Liver (tissue), 9 donors: ENCODE measurements around the gene KMT2B. TPM values are rescaled to one million over a fixed set of nuclear protein-coding genes. Genes with fewer than 3 reads are reported as not detected.

Source experiments
- DNase-seq: peaks from one replicate; pipeline ENCODE4 v3.0.0-alpha.2; 2017; ENCODE audit warnings: low spot score
- H3K27ac ChIP-seq, 2 donors: one replicate each; pipeline ENCODE4 v1.7.0; 2013; ENCODE audit warnings: inconsistent platforms in 2 of 2, low read length in 2 of 2, control low read depth in 1 of 2, low read depth in 1 of 2, mild to moderate bottlenecking in 1 of 2
- H3K27me3 ChIP-seq, 4 donors: one replicate each; pipeline versions ENCODE4 v1.6.1 to v1.7.0; 2013; ENCODE audit warnings: low read length in 3 of 4, inconsistent platforms in 1 of 4, mild to moderate bottlenecking in 1 of 4, moderate library complexity in 1 of 4; ENCODE audit not compliant: control insufficient read depth in 4 of 4, insufficient read depth in 4 of 4
- H3K36me3 ChIP-seq, 4 donors: one replicate each; pipeline versions ENCODE4 v1.6.1 to v1.7.0; 2013; ENCODE audit warnings: low read length in 3 of 4, mild to moderate bottlenecking in 3 of 4, low read depth in 1 of 4, moderate library complexity in 1 of 4; ENCODE audit not compliant: control insufficient read depth in 4 of 4, insufficient read depth in 3 of 4
- H3K4me1 ChIP-seq, 4 donors: one replicate each; pipeline versions ENCODE4 v1.6.1 to v1.7.0; 2013; ENCODE audit warnings: low read length in 3 of 4, mild to moderate bottlenecking in 3 of 4, moderate library complexity in 1 of 4; ENCODE audit not compliant: control insufficient read depth in 4 of 4, insufficient read depth in 4 of 4
- H3K4me3 ChIP-seq, 3 donors: one replicate each; pipeline versions ENCODE4 v1.6.1 to v1.7.0; 2013; ENCODE audit warnings: low read length in 3 of 3, control low read depth in 1 of 3, low read depth in 1 of 3, mild to moderate bottlenecking in 1 of 3
- H3K9ac ChIP-seq, 2 donors: one replicate each; pipeline ENCODE4 v1.7.0; 2013; ENCODE audit warnings: low read length in 2 of 2, mild to moderate bottlenecking in 2 of 2, moderate library complexity in 2 of 2, control low read depth in 1 of 2, low read depth in 1 of 2
- H3K9me3 ChIP-seq, 4 donors: one replicate each; pipeline versions ENCODE4 v1.6.1 to v1.7.0; 2013; ENCODE audit warnings: low read length in 3 of 4; ENCODE audit not compliant: control insufficient read depth in 4 of 4
- EGR1 ChIP-seq, 2 donors: IDR thresholded peaks; 2 replicates each; pipeline ENCODE4 v1.6.1; 2016 to 2018; ENCODE audit warnings: antibody characterized with exemption in 2 of 2, low read depth in 2 of 2
- FOXA1 ChIP-seq: IDR thresholded peaks from 2 replicates; pipeline ENCODE4 v1.6.1; 2016; ENCODE audit warnings: antibody characterized with exemption
- FOXA2 ChIP-seq: IDR thresholded peaks from 2 replicates; pipeline ENCODE4 v1.6.1; 2016; ENCODE audit warnings: antibody characterized with exemption
- GABPA ChIP-seq, 2 donors: IDR thresholded peaks in 1 of 2; conservative IDR thresholded peaks in 1 of 2; 2 replicates each; pipeline ENCODE4 v1.6.1; 2016; ENCODE audit warnings: antibody characterized with exemption in 2 of 2, mild to moderate bottlenecking in 1 of 2, moderate library complexity in 1 of 2
- HNF4G ChIP-seq: IDR thresholded peaks from 2 replicates; pipeline ENCODE4 v1.6.1; 2016; ENCODE audit warnings: antibody characterized with exemption
- RAD21 ChIP-seq, 2 donors: IDR thresholded peaks; 2 replicates each; pipeline ENCODE4 v1.6.1; 2016; ENCODE audit warnings: antibody characterized with exemption in 2 of 2, mild to moderate bottlenecking in 2 of 2
- RXRA ChIP-seq, 2 donors: IDR thresholded peaks; 2 replicates each; pipeline ENCODE4 v1.6.1; 2017 to 2018; ENCODE audit warnings: antibody characterized with exemption in 2 of 2, mild to moderate bottlenecking in 1 of 2
- TAF1 ChIP-seq: conservative IDR thresholded peaks from 2 replicates; pipeline ENCODE4 v1.6.1; 2016; ENCODE audit warnings: antibody characterized with exemption, mild to moderate bottlenecking
- WGBS: extraction: QIAGEN DNeasy Blood & Tissue Kit; methylation state at CpG from one replicate; pipeline ENCODE4 v1.1.7; 2013; 5-methylcytosine and 5-hydroxymethylcytosine counted together
- polyA plus RNA-seq, 2 donors: library from polyadenylated mRNA; stranded (reverse) in 1 of 2; unstranded in 1 of 2; fragments of 200-250 nt in 1 of 2; fragments of >200 nt in 1 of 2; fragmentation: Nextera tagmentation in 1 of 2; extraction: Ambion mirVana in 1 of 2; gene quantifications; one replicate each; pipeline versions ENCODE4 v1.2.1 to v1.2.3, GENCODE V29; 2013 to 2015
- total RNA-seq, 2 donors: library from RNA; depleted of rRNA; stranded (reverse); fragments of >200 nt; gene quantifications; one replicate each; pipeline ENCODE4 v1.2.3, GENCODE V29; 2014
- TF ChIP-seq, protein P1 (sequence below): IDR thresholded peaks from 2 replicates; pipeline ENCODE4 v1.6.1; 2016; ENCODE audit warnings: antibody characterized with exemption
- TF ChIP-seq, protein P2 (sequence below): fragments of 150-350 bp; IDR thresholded peaks from 2 replicates; pipeline ENCODE4 v1.5.1; 2017; ENCODE audit warnings: improper control_type of control experiment, low read depth, low read length; ENCODE audit not compliant: missing input control
- TF ChIP-seq, protein P3 (sequence below): IDR thresholded peaks from 2 replicates; pipeline ENCODE4 v1.6.1; 2016; ENCODE audit warnings: antibody characterized with exemption, mild to moderate bottlenecking
- TF ChIP-seq, protein P4 (sequence below): IDR thresholded peaks from 2 replicates; pipeline ENCODE4 v1.6.1; 2016; ENCODE audit warnings: antibody characterized with exemption
- TF ChIP-seq, protein P5 (sequence below): IDR thresholded peaks from 2 replicates; pipeline ENCODE4 v1.6.1; 2016; ENCODE audit warnings: antibody characterized with exemption
- donor health status: healthy.
- donor health status: healthy.
- donor health status: healthy.
- donor health status: healthy.
- donor health status: healthy.

The KMT2B gene
- total and polyA plus RNA-seq, 4 donors: 3.7 to 12.1 (median 8.3) TPM

DNA sequence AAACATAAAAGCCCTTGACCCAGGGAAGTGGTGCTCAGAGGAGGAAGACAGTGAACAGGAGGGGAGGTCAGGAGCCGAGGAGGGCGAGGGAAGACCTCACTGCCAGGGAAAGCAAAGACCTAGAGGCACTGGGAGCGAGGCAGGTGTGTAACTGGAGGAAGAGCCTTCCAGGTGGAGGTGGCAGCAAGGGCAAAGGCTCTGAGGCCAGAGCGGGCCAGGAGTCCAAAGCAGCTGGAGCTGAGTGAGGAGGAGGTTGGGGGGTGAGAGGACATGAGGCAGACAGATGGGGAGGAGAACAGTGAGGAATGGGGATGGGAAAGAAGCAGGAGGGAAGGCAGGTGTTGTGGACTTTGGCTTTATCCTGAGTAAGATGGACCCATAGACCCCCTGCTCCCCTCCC lies 47.8 kb upstream of the KMT2B start:
- 71% methylated on average over 4 of the region's 4 CpGs for WGBS
- Histone ChIP-seq H3K36me3 (no peaks in the 10 kb centered on the region), H3K9ac (no peak overlapping the region), H3K9me3 (no peaks in the 10 kb centered on the region), H3K27me3 (no peaks in the 10 kb centered on the region), H3K27ac (no peak overlapping the region), H3K4me3 (no peak overlapping the region), H3K4me1 (peaks cover 0 to 6% (median 2%) of the 10 kb centered on the region in 4 donors)
- no peak for TF ChIP-seq TAF1
- no peak for TF ChIP-seq FOXA2
- DNase-seq: no peak

DNA sequence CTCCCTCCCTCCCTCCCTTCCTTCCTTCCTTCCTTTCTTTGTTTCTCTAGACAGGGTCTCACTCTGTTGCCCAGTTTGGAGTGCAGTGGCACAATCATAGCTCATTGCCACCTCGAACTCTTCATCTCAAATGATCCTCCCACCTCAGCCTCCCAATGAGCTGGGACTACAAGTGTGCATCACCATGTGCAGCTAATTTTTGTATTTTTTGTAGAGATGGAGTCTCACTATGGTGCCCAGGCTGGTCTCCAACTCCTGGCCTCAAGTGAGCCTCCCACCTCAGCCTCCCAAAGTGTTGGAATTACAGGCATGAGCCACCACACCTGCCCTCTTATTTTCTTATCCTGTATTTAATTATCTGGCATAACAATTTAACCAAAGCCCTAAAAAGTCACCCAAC lies 47.1 kb upstream of the KMT2B start:
- no peak overlapping the region for H3K9ac ChIP-seq
- no peak overlapping the region for H3K4me3 ChIP-seq
- no peaks in the 10 kb centered on the region for H3K27me3 ChIP-seq
- H3K4me1 ChIP-seq: peaks cover 0 to 6% (median 2%) of the 10 kb centered on the region in 4 donors
- no peak for DNase-seq
- TF ChIP-seq EGR1 (IDR thresholded peaks at IDR 0.05; ENCODE audit: low read depth in 2 of 2) (no peak), RAD21 (IDR thresholded peaks at IDR 0.05) (no peak), FOXA1 (no peak), GABPA (IDR thresholded peaks at IDR 0.05 in 1 of 2, conservative IDR thresholded peaks at IDR 0.05 in 1 of 2) (no peak)
- TF ChIP-seq, protein P1, sequence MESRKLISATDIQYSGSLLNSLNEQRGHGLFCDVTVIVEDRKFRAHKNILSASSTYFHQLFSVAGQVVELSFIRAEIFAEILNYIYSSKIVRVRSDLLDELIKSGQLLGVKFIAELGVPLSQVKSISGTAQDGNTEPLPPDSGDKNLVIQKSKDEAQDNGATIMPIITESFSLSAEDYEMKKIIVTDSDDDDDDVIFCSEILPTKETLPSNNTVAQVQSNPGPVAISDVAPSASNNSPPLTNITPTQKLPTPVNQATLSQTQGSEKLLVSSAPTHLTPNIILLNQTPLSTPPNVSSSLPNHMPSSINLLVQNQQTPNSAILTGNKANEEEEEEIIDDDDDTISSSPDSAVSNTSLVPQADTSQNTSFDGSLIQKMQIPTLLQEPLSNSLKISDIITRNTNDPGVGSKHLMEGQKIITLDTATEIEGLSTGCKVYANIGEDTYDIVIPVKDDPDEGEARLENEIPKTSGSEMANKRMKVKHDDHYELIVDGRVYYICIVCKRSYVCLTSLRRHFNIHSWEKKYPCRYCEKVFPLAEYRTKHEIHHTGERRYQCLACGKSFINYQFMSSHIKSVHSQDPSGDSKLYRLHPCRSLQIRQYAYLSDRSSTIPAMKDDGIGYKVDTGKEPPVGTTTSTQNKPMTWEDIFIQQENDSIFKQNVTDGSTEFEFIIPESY: no peak
- TF ChIP-seq, protein P2, sequence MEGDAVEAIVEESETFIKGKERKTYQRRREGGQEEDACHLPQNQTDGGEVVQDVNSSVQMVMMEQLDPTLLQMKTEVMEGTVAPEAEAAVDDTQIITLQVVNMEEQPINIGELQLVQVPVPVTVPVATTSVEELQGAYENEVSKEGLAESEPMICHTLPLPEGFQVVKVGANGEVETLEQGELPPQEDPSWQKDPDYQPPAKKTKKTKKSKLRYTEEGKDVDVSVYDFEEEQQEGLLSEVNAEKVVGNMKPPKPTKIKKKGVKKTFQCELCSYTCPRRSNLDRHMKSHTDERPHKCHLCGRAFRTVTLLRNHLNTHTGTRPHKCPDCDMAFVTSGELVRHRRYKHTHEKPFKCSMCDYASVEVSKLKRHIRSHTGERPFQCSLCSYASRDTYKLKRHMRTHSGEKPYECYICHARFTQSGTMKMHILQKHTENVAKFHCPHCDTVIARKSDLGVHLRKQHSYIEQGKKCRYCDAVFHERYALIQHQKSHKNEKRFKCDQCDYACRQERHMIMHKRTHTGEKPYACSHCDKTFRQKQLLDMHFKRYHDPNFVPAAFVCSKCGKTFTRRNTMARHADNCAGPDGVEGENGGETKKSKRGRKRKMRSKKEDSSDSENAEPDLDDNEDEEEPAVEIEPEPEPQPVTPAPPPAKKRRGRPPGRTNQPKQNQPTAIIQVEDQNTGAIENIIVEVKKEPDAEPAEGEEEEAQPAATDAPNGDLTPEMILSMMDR: no peak
- 91% methylated on average over 1 of the region's 1 CpG for WGBS
- no peaks in the 10 kb centered on the region for H3K36me3 ChIP-seq
- H3K9me3 ChIP-seq: no peaks in the 10 kb centered on the region
- no peak overlapping the region for H3K27ac ChIP-seq

DNA sequence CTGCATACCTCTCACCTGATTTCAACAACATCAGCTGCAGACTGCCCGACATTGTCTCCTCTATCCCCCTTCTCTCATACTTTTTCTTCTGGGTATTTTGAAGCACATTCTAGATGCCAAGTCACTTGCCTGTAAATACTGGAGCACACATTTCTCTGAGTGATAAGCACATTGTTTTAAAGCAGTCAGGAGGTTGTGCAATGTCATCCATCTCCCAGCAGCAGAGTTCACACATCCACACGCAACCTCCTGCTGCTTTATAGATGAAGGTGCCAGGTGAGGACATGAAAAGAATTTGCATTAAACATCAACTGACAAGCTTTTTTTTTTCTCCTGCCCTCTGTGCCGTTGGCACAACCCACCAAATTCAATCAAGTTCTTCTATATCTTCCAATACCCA lies 46.0 kb upstream of the KMT2B start:
- H3K9ac ChIP-seq: no peak overlapping the region
- no peaks in the 10 kb centered on the region for H3K36me3 ChIP-seq
- no peak for DNase-seq
- TF ChIP-seq RXRA (IDR thresholded peaks at IDR 0.05) (no peak), TAF1 (no peak), FOXA2 (no peak), HNF4G (no peak), EGR1 (IDR thresholded peaks at IDR 0.05; ENCODE audit: low read depth in 2 of 2) (no peak), RAD21 (IDR thresholded peaks at IDR 0.05) (no peak)
- TF ChIP-seq, protein P2: no peak
- TF ChIP-seq, protein P3, sequence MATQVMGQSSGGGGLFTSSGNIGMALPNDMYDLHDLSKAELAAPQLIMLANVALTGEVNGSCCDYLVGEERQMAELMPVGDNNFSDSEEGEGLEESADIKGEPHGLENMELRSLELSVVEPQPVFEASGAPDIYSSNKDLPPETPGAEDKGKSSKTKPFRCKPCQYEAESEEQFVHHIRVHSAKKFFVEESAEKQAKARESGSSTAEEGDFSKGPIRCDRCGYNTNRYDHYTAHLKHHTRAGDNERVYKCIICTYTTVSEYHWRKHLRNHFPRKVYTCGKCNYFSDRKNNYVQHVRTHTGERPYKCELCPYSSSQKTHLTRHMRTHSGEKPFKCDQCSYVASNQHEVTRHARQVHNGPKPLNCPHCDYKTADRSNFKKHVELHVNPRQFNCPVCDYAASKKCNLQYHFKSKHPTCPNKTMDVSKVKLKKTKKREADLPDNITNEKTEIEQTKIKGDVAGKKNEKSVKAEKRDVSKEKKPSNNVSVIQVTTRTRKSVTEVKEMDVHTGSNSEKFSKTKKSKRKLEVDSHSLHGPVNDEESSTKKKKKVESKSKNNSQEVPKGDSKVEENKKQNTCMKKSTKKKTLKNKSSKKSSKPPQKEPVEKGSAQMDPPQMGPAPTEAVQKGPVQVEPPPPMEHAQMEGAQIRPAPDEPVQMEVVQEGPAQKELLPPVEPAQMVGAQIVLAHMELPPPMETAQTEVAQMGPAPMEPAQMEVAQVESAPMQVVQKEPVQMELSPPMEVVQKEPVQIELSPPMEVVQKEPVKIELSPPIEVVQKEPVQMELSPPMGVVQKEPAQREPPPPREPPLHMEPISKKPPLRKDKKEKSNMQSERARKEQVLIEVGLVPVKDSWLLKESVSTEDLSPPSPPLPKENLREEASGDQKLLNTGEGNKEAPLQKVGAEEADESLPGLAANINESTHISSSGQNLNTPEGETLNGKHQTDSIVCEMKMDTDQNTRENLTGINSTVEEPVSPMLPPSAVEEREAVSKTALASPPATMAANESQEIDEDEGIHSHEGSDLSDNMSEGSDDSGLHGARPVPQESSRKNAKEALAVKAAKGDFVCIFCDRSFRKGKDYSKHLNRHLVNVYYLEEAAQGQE: no peak
- TF ChIP-seq, protein P1: no peak
- TF ChIP-seq, protein P4, sequence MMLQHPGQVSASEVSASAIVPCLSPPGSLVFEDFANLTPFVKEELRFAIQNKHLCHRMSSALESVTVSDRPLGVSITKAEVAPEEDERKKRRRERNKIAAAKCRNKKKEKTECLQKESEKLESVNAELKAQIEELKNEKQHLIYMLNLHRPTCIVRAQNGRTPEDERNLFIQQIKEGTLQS: no peak
- TF ChIP-seq, protein P5, sequence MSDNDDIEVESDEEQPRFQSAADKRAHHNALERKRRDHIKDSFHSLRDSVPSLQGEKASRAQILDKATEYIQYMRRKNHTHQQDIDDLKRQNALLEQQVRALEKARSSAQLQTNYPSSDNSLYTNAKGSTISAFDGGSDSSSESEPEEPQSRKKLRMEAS: no peak
- no peaks in the 10 kb centered on the region for H3K27me3 ChIP-seq
- H3K4me1 ChIP-seq: peaks cover 0 to 6% (median 2%) of the 10 kb centered on the region in 4 donors
- H3K27ac ChIP-seq: no peak overlapping the region
- no peaks in the 10 kb centered on the region for H3K9me3 ChIP-seq
- WGBS: 21% methylated on average over 3 of the region's 3 CpGs
- H3K4me3 ChIP-seq: no peak overlapping the region
